Measurements from ENCODE around the gene APCDD1L.

DNA sequence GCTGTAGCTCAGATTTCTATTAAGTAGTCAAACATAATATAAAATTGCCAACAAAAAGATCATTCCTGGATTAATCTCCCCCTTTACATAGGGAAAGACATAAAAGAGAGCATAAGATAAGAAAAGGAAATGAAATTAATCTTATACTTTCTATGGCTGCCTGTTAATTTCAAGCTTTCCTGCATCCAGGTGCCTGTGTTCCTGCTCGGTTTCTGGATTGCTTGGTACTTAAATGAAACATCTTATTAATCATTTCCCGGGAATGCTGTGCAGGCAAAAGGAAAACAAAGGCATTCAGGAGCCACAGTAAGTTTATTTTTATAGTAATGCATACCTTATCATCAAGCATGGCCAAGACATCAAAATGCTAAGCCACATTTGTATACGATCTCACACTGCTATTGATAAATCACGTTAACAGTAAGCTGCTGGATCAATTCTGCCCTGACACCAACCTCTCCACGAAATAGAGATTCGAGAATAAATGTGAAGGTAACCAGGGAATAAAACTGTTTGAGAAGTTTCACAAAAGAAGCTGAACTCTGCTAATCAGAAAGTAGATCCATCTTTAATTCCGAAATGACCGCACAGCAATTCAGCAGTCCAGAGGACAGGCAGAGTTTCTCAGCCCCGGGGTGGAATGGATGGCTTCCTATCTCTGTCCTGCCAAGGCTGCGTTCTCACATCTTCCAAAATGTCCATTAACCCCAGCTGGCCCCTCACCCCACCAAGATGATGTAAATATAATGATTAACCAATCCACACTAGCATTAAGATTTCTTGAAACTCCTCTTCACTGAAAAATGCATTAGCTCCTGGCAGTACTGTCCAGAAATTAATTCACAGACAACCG is 32.6 kb upstream of the APCDD1L start:
- TF ChIP-seq, protein P1, sequence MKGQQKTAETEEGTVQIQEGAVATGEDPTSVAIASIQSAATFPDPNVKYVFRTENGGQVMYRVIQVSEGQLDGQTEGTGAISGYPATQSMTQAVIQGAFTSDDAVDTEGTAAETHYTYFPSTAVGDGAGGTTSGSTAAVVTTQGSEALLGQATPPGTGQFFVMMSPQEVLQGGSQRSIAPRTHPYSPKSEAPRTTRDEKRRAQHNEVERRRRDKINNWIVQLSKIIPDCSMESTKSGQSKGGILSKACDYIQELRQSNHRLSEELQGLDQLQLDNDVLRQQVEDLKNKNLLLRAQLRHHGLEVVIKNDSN (CRISPR knock-in tag; IDR thresholded peaks at IDR 0.05): no peak
- TF ChIP-seq CTCF (IDR thresholded peaks at IDR 0.05) (no peak), TP53 (CRISPR knock-in tag; IDR thresholded peaks at IDR 0.05) (no peak), CREM (CRISPR knock-in tag; IDR thresholded peaks at IDR 0.05) (no peak), TEAD4 (CRISPR knock-in tag; IDR thresholded peaks at IDR 0.05) (no peak), ZNF671 (CRISPR knock-in tag; IDR thresholded peaks at IDR 0.05) (no peak), SOX15 (CRISPR knock-in tag; IDR thresholded peaks at IDR 0.05) (no peak), AFF4 (CRISPR knock-in tag; IDR thresholded peaks at IDR 0.05; ENCODE audit: borderline replicate concordance) (no peak), ETV6 (CRISPR knock-in tag; IDR thresholded peaks at IDR 0.05) (no peak), USF2 (CRISPR knock-in tag; IDR thresholded peaks at IDR 0.05) (no peak), ZNF512 (CRISPR knock-in tag; IDR thresholded peaks at IDR 0.05; ENCODE audit: borderline replicate concordance) (no peak), NR3C1 (CRISPR knock-in tag; conservative IDR thresholded peaks at IDR 0.05; ENCODE audit: low read depth) (no peak), ERG (CRISPR knock-in tag; IDR thresholded peaks at IDR 0.05) (no peak)
- TF ChIP-seq, protein P2, sequence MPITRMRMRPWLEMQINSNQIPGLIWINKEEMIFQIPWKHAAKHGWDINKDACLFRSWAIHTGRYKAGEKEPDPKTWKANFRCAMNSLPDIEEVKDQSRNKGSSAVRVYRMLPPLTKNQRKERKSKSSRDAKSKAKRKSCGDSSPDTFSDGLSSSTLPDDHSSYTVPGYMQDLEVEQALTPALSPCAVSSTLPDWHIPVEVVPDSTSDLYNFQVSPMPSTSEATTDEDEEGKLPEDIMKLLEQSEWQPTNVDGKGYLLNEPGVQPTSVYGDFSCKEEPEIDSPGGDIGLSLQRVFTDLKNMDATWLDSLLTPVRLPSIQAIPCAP (CRISPR knock-in tag; IDR thresholded peaks at IDR 0.05): no peak
